ENCODE measurements around the gene AICDA.

DNA sequence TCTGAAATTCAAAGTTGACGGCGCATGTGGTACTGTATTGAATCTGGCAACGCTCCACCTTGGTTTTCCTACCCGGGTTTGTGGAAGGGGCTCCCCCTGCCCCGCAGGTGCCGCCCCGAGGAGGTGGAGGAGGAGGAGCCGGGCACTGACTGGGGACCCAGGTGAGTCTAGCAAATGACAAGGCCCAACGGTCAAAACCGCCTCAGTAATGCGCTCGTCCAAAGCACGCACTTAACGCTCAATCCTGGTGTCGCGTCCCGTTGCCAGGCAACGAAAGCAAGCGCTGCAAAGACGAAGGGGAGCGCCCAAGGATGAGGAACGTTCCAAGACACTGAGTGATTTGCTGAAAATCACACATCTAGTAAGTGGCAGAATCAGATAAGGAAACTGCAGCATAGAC is 48.0 kb downstream of the AICDA start:
- TF ChIP-seq FOXA2 (IDR thresholded peaks at IDR 0.05), result no peak
- TF ChIP-seq, protein P1, sequence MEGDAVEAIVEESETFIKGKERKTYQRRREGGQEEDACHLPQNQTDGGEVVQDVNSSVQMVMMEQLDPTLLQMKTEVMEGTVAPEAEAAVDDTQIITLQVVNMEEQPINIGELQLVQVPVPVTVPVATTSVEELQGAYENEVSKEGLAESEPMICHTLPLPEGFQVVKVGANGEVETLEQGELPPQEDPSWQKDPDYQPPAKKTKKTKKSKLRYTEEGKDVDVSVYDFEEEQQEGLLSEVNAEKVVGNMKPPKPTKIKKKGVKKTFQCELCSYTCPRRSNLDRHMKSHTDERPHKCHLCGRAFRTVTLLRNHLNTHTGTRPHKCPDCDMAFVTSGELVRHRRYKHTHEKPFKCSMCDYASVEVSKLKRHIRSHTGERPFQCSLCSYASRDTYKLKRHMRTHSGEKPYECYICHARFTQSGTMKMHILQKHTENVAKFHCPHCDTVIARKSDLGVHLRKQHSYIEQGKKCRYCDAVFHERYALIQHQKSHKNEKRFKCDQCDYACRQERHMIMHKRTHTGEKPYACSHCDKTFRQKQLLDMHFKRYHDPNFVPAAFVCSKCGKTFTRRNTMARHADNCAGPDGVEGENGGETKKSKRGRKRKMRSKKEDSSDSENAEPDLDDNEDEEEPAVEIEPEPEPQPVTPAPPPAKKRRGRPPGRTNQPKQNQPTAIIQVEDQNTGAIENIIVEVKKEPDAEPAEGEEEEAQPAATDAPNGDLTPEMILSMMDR (IDR thresholded peaks at IDR 0.05; ENCODE audit: low read depth, low read length, missing input control), result no peak
